Endothelial cell of umbilical vein (primary cell): Measurements from ENCODE around the gene PHKG2. TPM values are rescaled to one million over a fixed set of nuclear protein-coding genes. Genes with fewer than 3 reads are reported as not detected.

Experiments
- BruUV-seq: library from RNA; stranded (reverse); fragments of 400-500 nt; replicated peaks from 2 replicates; lab custom pipeline; 2021; lab: Mats Ljungman, UMichigan
- CTCF ChIA-PET: fragments of 300-600, 350-600 bp; sonication (Branson Sonifier 250); formaldehyde crosslinking; loops from one replicate; lab custom pipeline; 2021; ENCODE audit warnings: antibody characterized with exemption, inconsistent platforms; lab: Charles Lee
- POLR2A ChIA-PET: fragments of 300-600, 350-600 bp; sonication (Branson Sonifier 250); formaldehyde crosslinking; loops from one replicate; lab custom pipeline; 2021; ENCODE audit warnings: antibody characterized with exemption, inconsistent platforms; lab: Charles Lee
- DNase-seq: peaks from one replicate; pipeline ENCODE4 v3.0.0-alpha.2; 2011; ENCODE audit warnings: low read depth, low spot score
- FAIRE-seq: peaks from 2 replicates; lab custom pipeline; 2011; peaks lifted over from hg19 to GRCh38; lab: Jason Lieb, UNC
- H2AFZ ChIP-seq: 2 replicates; pipeline ENCODE4 v1.6.0; 2012; ENCODE audit warnings: low read depth, low read length, control low read depth, inconsistent platforms
- H3K27ac ChIP-seq: 2 replicates; pipeline ENCODE4 v1.5.1; 2011; ENCODE audit warnings: low read depth, mild to moderate bottlenecking, control low read depth, low read length, moderate library complexity; ENCODE audit not compliant: insufficient read depth
- H3K27me3 ChIP-seq, 2 experiments: 2 replicates each; pipeline versions ENCODE4 v1.6.0 to v1.6.1; 2011; ENCODE audit warnings: low read length in 2 of 2, mixed read lengths in 1 of 2; ENCODE audit not compliant: control insufficient read depth in 2 of 2, insufficient read depth in 2 of 2
- H3K36me3 ChIP-seq, 2 experiments: 2 replicates in 1 of 2; 3 replicates in 1 of 2; pipeline ENCODE4 v1.5.1; 2011; ENCODE audit warnings: low read length in 2 of 2, mild to moderate bottlenecking in 1 of 2, moderate library complexity in 1 of 2; ENCODE audit not compliant: control insufficient read depth in 2 of 2, insufficient read depth in 2 of 2; ENCODE audit errors: extremely low read depth in 1 of 2
- H3K4me1 ChIP-seq: 3 replicates; pipeline ENCODE4 v1.5.1; 2011; ENCODE audit warnings: mild to moderate bottlenecking, low read length; ENCODE audit not compliant: control insufficient read depth, insufficient read depth; ENCODE audit errors: extremely low read depth
- H3K4me2 ChIP-seq: 2 replicates; pipeline ENCODE4 v1.6.1; 2011; ENCODE audit warnings: low read length, control low read depth, mixed read lengths; ENCODE audit not compliant: insufficient read depth
- H3K4me3 ChIP-seq, 3 experiments: fragments of 200-600 bp in 1 of 3; sonication (generic), shearing (Covaris generic) in 1 of 3; replicated peaks in 1 of 3; 2 replicates each; pipeline ENCODE4 v1.5.1; 2011 to 2016; ENCODE audit warnings: control low read depth in 3 of 3, low read length in 3 of 3, mild to moderate bottlenecking in 2 of 3, inconsistent platforms in 1 of 3, low read depth in 1 of 3, moderate library complexity in 1 of 3; ENCODE audit not compliant: insufficient read depth in 1 of 3
- H3K79me2 ChIP-seq: 2 replicates; pipeline ENCODE4 v1.6.0; 2012; ENCODE audit warnings: low read length, inconsistent platforms; ENCODE audit not compliant: control insufficient read depth, insufficient read depth
- H3K9ac ChIP-seq: replicated peaks from 2 replicates; pipeline ENCODE3; 2011; ENCODE audit warnings: low read length, control low read depth; ENCODE audit not compliant: insufficient read depth; ENCODE audit errors: extremely low read depth
- H3K9me1 ChIP-seq: replicated peaks from 3 replicates; pipeline ENCODE4 v1.6.0; 2011; ENCODE audit warnings: mild to moderate bottlenecking, low read length; ENCODE audit not compliant: control insufficient read depth, insufficient read depth; ENCODE audit errors: extremely low read depth
- H3K9me3 ChIP-seq: replicated peaks from 2 replicates; pipeline ENCODE4 v1.5.1; 2012; ENCODE audit warnings: low read length, inconsistent platforms; ENCODE audit not compliant: control insufficient read depth, insufficient read depth
- H4K20me1 ChIP-seq: replicated peaks from 2 replicates; pipeline ENCODE3; 2011; ENCODE audit warnings: mild to moderate bottlenecking, low read length; ENCODE audit not compliant: control insufficient read depth, insufficient read depth; ENCODE audit errors: extremely low read depth
- EZH2 ChIP-seq: IDR thresholded peaks from 2 replicates; pipeline ENCODE4 v1.6.1; 2012; ENCODE audit warnings: borderline replicate concordance, low read depth, mild to moderate bottlenecking, moderate library complexity, low read length, inconsistent platforms; ENCODE audit not compliant: severe bottlenecking
- FOS ChIP-seq: IDR thresholded peaks from 2 replicates; pipeline ENCODE4 v1.6.1; 2011; ENCODE audit warnings: mild to moderate bottlenecking, low read length, moderate library complexity, borderline replicate concordance; ENCODE audit not compliant: insufficient read depth
- GATA2 ChIP-seq: IDR thresholded peaks from 2 replicates; pipeline ENCODE4 v1.7.0; 2011; ENCODE audit warnings: low read depth, mild to moderate bottlenecking, moderate library complexity, mixed read lengths, low read length; ENCODE audit not compliant: insufficient read length, insufficient read depth
- JUN ChIP-seq: IDR thresholded peaks from 2 replicates; pipeline ENCODE4 v1.6.1; 2011; ENCODE audit warnings: borderline replicate concordance, low read depth; ENCODE audit not compliant: insufficient read length, insufficient read depth
- MAX ChIP-seq: IDR thresholded peaks from 2 replicates; pipeline ENCODE4 v1.6.1; 2011; ENCODE audit not compliant: insufficient read depth, insufficient read length
- MYC ChIP-seq: IDR thresholded peaks from one replicate; pipeline ENCODE4 v1.6.1; 2011; ENCODE audit warnings: mild to moderate bottlenecking, low read depth, low read length
- POLR2A ChIP-seq: IDR thresholded peaks from 2 replicates; pipeline ENCODE4 v1.6.1; 2012; ENCODE audit warnings: low read depth, mild to moderate bottlenecking, control low read depth, low read length
- POLR2AphosphoS5 ChIP-seq: IDR thresholded peaks from 2 replicates; pipeline ENCODE4 v1.6.1; 2012; ENCODE audit warnings: low read depth, mild to moderate bottlenecking, control low read depth, low read length, moderate library complexity; ENCODE audit not compliant: insufficient read depth
- dilution Hi-C: fragments of 300-500 bp; cut with MboI; formaldehyde crosslinking; loops from one replicate; pipeline ENCODE4 v1.15.0; 2019; ENCODE audit warnings: low sequenced_read_pairs; ENCODE audit not compliant: extremely low pct_ligation_motif_present
- intact Hi-C: fragments of 100-400 bp; cut with micrococcal nuclease; formaldehyde crosslinking; loops from one replicate; pipeline ENCODE4 v1.10.0; 2022
- polyA plus RNA-seq, 4 experiments: library from polyadenylated mRNA; depleted of rRNA in 3 of 4; stranded (reverse) in 3 of 4; unstranded in 1 of 4; fragments of >200 nt; gene quantifications; 2 replicates each; pipeline versions ENCODE4 v1.2.1 to v1.2.3, GENCODE V29; 2011 to 2012; ENCODE audit warnings: missing spikeins in 1 of 4
- total RNA-seq: library from RNA; stranded (reverse); gene quantifications from 2 replicates; pipeline ENCODE4 v1.2.3, GENCODE V29; 2021
- TF ChIP-seq, protein P1 (sequence below), 2 donors: IDR thresholded peaks; 1 replicate in 1 of 2; 2 replicates in 1 of 2; pipeline ENCODE4 v1.5.1; 2011; ENCODE audit warnings: low read length in 2 of 2, mild to moderate bottlenecking in 2 of 2, moderate library complexity in 2 of 2, control low read depth in 1 of 2, inconsistent platforms in 1 of 2, low read depth in 1 of 2; ENCODE audit not compliant: insufficient read depth in 1 of 2; ENCODE audit errors: extremely low read depth in 1 of 2

The PHKG2 gene
- total and polyA plus RNA-seq, 2 donors (not counting 3 experiments of a cell fraction or from before 2014, with no cell fraction given): 33.0 to 48.8 TPM

- Histone ChIP-seq H4K20me1 (no peaks in the 10 kb centered on the region), H3K9me3 (no peaks in the 10 kb centered on the region), H3K9me1 (no peaks in the 10 kb centered on the region), H3K4me2 (no peak overlapping the region), H3K36me3 (peaks cover 52 to 58% of the 10 kb centered on the region in 2 experiments), H3K79me2 (peaks cover 4% of the 10 kb centered on the region), H3K27ac (no peak overlapping the region), H3K4me1 (no peaks in the 10 kb centered on the region), H3K9ac (no peak overlapping the region), H2AFZ (no peak overlapping the region), H3K4me3 (no peak overlapping the region), H3K27me3 (no peaks in the 10 kb centered on the region)
- dilution Hi-C loops: no loop called here
- POLR2A ChIA-PET: no interaction called here
- BruUV-seq: no TSS peak
- FAIRE-seq (no peak), DNase-seq (no peak)
- CTCF ChIA-PET: no interaction called here
- intact Hi-C loops: no loop called here
- no peak for TF ChIP-seq MYC
- TF ChIP-seq MAX: no peak
- no peak for TF ChIP-seq POLR2AphosphoS5
- no peak for TF ChIP-seq GATA2
- TF ChIP-seq JUN: no peak
- TF ChIP-seq FOS: no peak
- TF ChIP-seq EZH2: no peak
- TF ChIP-seq, protein P1, sequence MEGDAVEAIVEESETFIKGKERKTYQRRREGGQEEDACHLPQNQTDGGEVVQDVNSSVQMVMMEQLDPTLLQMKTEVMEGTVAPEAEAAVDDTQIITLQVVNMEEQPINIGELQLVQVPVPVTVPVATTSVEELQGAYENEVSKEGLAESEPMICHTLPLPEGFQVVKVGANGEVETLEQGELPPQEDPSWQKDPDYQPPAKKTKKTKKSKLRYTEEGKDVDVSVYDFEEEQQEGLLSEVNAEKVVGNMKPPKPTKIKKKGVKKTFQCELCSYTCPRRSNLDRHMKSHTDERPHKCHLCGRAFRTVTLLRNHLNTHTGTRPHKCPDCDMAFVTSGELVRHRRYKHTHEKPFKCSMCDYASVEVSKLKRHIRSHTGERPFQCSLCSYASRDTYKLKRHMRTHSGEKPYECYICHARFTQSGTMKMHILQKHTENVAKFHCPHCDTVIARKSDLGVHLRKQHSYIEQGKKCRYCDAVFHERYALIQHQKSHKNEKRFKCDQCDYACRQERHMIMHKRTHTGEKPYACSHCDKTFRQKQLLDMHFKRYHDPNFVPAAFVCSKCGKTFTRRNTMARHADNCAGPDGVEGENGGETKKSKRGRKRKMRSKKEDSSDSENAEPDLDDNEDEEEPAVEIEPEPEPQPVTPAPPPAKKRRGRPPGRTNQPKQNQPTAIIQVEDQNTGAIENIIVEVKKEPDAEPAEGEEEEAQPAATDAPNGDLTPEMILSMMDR (IDR thresholded peaks at IDR 0.05; ENCODE audit: extremely low read depth in 1 of 2, insufficient read depth in 1 of 2, low read depth in 1 of 2, low read length in 2 of 2): no peak
- no peak for TF ChIP-seq POLR2A
These were observed 22.8 kb upstream of the PHKG2 start for GRCh38 chr16:30725418-30725792.
